ENCODE measurements around the gene INO80C.
"Not testable (repeated sequence)": the region's sequence is repeated elsewhere in the genome, so short reads cannot be mapped to it uniquely, and the experiment has no call there.

The INO80C gene

DNA sequence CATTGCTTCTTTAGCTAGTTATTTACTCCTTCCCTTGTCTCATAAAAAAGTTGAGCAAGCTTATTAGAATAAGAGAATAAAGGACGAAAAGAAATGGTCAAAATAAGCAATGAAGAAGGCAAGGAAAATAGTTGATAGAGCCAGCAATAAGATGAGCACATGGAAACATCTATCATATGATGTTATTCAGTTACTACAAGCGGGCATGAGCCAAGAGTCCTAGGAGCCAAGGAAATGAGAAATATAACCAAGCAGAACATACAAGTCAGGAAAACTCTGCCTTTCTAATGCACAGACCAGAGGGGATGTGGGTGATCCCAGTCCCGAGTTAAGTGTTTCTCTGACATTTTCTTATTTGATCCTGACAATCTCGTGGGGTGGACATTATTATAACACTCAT, 33.9 kb downstream of the INO80C start:
- DNase-seq: no peak

DNA sequence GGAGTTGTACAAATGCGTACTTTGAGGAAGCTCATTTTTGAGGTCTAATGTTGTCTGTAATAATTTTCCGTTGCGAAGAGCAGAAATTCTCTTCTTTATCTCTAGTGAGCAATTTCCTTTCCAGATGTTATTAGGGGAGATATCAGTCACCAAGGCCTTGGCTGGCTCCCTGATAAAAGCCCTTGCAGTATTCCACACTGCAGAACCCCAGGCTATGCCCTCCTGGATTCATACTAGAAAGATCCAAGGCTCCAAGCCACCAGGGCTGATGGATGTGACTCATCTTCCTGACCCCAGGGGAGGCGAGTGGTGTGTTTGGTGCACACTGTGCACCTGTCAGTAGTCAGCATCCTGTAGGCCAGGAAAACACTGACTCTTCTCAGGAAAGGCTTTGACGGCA, 34.7 kb downstream of the INO80C start:
- no peak for DNase-seq

DNA sequence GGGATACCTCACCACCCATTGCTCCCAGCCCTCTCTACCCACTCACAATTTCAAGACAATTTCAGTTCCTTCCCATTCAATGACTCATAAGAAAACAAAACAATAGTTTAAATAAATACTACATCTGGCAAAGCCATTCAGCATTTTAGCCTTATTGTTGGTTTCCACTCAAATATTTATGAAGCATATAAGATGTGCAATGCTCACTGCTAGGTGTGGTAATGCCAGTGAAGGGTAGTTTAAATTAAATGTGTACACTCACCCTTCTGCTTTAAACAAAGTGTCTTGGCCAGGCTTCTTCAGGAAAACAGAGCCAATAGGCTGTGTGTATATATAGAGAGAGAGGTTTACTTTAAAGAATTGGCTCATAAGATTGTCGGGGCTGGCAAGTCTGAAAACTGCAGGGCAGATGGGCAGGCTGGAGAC, 37.0 kb downstream of the INO80C start:
- no peak for DNase-seq

DNA sequence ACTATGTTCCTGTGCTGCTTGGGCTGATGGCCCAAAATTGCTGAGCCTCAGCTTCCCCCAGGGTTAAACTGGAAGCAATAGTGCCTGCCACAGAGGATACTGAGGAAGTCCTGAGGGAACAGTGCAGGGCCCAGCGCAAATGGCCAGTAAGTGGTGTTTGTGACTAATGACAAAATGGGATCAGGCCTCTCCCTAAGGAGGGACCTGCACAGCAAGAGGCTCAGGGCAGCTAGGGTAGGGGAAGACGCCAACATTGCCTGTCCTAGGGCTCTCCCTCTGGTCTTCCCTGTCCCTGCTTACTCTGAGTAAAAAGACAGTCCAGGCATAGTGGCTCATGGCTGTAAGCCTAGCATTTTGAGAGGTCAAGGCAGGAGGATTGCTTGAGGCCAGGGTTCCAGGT, 37.8 kb downstream of the INO80C start:
- DNase-seq: no peak

DNA sequence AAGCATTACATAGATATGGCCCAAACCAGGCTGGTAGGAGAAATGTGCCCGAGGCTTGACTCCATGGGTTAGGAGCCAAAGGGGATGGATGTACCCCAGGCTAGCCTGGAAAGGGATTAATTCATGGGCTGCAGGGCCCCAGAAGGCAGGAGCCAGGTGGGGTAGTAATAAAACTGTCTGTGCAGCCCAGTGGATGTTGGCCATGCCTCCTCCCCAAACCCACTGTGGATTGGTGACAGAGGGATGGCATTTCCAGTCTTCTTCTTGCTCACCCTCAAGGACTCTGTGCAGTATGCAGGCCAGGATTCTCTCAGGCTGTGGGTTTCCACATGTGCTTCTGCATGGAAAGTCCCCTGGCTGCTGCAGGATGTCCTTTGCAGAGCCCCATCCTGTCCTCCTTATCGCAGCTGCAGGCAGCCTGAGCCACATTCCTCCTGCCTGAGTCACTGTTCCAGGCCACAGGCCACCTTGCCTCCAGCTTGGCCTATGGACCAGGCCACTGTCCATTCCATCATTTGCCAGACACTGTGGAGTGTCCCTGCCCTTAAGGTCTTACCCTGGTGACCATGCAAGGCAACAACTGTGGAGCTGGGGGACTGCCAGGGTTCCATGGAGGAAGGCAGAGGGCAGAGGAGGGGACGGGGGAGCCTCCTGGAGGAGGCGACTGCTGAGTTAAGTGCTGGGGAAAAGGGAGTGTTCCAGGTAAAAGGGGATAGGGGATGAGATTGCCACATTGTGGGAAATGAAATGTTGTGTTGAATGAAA, 38.9 kb downstream of the INO80C start:
- no peak for DNase-seq

DNA sequence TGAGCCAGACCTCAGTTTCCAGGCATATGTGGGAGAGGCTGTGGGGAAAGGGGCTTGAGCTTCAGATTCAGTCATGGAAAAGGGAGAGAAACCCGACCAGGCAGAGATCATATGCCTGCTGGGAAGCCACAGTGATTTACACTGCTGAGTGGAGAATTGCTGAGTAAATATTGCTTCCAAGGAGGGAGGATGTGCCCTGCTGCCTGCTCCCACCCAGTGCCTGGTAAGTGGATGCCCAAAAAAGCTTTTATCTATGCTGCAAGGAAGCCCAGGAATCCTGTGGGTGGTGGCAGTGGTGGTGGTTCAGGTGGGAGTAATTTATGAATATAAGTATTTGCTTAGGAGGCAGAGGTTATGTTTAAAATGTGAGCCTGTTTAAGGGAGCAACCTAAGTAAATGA, 39.5 kb downstream of the INO80C start:
- DNase-seq: peak in 1 of 56 donors; percentile 23

DNA sequence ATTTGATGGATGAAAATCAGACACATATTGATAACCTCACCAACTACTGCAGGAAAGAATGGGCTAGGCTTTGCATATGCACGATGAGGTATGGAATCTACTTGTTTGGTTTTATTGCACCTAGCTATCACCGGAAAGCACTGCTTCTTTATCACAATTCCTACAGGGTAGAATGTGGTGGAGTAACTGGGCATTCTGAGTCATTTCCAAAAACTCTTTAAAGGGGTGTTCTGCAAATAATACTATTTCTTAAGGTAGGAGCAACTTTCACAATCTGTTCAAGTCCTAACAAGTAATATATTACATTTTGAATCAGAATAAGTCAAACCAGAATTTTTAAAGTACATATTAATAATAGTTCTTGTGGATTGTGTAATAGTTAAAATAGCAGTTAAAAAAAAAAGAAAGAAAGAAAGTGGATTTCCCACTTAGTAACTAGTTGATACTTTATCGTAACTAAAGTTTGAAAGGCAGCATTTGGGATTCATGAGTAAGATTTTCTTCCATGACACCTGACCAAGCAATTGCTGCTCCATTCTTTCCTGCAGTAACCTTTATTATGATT, 40.5 kb downstream of the INO80C start:
- DNase-seq: no peak

DNA sequence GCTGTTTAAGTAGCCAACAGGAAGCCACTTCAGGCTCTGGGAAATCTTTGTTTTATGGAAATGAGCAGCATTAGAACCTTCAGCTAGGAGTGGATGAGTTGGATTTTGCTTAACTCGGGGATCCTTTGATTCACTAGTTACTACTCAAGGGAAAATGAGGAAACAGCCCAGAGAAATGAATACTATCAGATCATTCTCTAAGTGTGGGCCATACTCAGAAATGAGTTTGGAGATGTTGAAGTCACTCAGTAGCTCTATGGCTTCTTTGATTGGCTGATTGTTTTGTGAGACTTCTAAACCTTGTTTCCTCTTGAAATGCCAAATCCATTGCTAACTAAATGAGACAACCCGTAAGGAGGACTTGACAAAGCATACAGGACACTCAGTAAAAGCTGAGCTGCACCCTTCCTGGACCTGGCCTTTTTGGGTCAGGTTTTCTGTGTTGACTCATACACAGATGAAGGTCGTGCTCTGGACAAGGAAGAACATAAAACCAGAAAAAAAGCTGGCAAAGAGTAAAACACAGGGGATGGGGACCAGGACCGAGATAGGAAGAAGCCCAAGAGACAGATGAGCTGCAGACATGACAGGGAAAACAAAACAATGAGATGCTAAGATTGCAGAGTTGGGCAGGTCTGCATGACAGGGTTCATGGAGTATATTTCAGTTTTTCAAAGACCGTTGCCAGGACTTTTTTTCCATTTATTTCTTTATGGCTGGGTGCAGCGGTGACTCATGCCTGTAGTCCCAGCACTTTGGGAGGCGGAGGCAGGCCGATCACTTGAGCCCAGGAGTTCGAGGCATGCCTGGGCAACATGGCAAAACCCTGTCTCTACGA, 41.6 kb downstream of the INO80C start:
- no peak for DNase-seq

DNA sequence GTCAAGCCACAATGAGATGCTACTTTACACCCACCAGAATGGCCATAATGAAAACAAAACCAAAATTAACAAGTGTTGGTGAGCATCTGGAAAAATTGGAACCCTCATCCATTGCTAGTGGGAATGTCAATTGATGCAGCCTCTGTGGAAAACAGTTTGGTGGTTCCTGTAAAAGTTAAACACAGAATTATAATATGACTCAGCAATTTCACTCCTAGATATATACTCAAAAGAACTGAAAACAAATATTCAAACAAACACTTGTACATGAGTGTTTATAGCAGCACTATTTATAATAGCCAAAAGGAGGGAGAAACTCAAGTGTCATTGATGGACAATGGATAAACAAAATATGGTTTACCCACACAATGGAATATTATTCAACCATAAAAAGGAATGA, 43.0 kb downstream of the INO80C start:
- DNase-seq: no peak

DNA sequence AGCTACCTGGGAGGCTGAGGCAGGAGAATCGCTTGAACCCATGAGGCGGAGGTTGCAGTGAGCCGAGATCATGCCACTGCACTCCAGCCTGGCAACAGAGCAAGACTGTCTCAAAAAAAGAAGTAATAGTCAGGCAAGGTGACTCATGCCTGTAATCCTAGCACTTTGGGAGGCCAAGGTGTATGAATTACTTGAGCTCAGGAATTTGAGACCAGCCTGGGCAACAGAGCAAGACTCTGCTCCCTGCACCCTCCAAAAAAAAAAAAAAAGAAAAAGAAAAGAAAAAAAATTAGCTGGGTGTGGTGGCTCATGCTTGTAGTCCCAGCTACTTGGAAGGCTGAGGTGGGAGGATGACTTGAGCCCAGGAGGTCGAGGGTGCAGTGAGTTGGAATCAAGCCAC, 44.7 kb downstream of the INO80C start:
- DNase-seq: not testable (repeated sequence)

DNA sequence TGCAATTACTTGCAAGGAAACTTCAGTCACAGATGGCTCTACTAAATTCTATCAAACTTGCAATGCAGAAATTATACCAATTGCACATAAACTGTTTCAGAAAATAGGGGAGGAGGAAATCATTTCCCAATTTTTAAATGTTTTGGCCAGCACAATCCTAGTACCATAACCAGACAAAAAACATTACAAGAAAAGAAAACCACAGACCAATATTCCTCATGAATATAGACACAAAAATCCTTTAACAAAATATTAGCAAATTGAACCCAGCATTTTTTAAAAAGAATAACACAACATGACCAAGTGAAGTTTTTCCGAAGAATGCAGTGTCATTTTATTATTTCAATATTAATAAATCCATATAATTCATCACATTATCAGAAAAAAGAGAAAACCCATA, 45.8 kb downstream of the INO80C start:
- DNase-seq: no peak

DNA sequence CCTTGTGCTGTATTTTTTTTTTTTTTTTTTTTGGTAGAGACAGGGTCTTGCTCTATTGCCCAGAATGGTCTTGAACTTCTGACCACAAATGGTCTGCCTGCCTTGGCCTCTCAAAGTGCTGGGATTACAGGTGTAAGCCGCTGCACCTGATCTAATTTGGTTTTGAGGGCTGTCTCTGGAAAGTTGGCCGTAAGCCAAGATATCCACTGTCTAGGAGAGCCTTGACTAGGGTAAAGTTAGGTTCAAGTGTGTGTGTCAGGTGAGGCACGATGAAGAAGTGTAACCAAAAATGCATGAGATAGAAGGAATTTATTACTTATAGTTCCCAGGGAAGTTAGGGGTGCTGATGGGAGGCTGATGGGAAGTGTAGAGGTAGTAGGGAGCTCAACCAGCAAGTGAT, 46.7 kb downstream of the INO80C start:
- no peak for DNase-seq

DNA sequence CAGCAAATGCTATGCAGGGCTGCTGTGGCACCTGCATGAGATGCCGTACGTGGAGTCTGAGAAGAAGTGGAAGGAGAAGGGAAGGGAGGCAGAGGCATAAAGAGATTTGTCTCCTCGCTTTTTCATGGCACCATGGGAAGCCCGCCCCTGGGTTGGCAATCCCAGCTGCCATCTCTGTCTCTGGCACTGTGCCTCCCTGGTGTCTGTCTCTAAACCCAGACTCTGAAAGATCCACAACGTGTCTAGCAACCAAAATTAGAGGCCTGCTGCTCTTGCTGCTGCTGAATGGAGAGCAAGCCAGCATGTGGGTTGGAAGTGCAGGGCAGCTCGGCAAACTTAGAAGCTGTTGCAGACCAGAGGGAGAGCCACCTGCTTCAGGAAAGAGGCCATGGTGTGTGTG, 53.1 kb downstream of the INO80C start:
- DNase-seq: peak in 29 of 56 donors; percentile 4 to 63 (median 20)

DNA sequence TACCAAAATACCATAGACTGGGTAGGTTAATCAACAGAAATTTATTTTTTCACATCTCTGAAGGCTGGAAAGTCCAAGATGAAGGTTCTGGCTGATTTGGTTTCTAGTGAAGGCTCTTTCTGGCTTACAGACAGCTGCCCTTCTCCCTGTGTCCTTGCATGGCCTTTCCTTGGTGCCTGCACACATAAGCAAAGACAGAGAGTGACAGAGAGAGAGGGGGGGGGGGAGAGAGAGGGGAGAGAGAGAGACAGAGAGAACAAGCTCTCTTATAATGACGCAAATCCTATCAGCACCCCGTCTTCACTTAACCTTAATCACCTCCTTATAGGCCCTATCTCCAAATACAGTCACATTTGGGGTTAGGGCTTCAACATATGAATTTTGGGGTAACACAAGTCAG, 53.9 kb downstream of the INO80C start:
- no peak for DNase-seq

DNA sequence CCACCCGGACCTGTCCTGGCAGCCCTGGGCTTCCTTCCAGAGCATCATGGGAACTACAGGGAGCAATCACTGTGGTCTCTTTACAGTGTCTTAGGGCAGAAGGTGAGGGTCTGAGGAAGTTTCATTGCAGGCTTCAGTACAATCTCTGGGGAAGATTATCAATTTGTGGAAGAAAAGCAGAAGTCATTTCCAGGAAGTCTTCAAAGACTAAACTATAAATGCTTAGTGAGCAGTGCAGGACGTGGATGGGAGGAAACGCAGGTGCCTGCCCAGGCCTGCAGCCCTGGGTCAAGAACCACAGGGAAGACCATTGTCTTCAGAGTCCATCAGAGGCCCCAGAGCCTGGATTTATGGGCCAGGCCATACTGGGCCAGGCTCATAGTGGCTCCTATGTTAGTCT, 54.3 kb downstream of the INO80C start:
- no peak for DNase-seq

DNA sequence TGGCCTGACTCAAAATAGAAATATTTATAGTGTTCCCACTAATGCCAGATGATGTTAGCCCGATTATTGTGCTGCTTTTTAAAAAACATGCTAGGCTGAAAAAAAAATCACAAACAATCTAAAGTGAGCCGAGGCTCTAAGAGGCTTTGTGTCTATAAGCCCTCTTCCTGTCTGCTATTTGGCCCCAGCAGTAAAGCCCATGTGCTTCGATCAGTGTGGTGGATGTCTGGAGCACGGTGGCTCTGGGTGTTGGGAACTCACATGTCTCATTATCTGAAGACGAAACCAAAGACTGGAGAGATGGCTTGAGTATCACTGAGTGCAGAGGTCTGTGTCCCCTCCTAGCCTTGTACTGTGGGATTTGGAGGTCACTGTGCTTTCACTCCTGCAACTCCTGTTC, 55.1 kb downstream of the INO80C start:
- DNase-seq: no peak

DNA sequence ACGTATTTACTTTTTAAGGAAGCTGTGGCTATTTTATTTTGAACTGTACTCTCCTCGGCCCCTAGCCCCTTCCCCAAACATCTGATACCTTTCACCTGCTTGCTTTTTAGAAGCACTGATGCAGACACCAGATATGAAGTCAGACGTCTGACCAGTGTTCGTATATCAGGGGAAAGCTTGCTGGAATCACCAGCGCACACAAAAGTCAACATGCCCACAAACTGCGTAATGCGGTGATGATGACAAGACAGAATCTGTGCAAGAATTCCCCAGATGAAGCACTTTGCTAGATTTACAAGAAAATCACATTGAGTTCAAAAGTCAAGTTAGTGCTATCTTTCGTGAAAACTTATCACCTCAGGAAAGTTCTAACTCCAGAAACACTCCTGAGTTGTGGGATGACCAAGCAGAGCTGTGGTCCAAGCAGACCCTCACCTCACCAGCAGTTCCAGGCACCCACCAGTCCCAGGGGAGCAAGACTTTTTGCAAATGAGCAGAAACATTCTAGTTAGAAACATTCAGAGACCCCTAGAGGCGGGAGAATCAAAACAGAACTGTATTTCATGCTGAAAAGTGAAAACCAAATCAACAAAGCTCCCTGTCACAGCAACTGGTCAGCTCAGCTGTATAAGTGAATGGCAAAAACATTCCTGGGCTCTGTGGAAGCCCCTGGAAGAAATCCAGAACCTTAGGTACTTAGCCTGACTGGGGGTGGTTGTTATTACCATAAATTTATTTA, 55.7 kb downstream of the INO80C start:
- DNase-seq: no peak

DNA sequence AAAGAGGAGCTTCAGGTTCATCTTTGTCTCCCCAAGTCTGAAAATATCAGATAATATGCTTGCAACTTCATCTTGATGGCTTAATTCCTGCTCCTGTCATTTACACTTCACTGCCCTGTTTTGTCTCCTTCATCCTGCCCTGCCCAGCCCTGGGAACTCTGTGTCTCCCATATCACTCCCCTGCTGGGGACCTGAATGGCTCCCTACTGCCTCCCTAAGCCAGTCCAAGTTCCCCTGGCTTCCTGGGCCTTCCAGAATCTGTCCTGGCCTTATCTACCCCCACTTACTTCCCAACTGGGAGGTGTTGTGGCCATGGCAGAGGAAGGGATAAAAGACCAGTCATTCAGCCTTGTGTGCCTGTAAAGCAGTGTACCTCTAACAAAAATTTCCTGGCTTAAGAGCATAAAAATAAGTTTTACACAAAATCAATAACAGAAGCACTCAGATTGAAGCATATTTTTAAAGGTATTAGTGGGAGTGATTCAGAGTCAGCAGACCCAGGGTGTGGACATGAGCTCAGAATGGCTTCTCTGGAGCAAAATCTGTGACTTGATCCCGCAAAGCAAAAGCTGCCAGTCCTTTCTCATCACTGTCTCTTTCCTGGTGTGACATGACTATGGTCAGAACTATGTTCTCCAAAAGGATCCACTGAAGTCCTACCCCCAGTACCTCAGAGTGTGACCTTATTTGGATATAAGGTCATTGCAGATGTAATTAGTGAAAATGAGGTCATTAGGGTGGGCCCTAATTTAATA, 59.1 kb downstream of the INO80C start:
- DNase-seq: no peak

DNA sequence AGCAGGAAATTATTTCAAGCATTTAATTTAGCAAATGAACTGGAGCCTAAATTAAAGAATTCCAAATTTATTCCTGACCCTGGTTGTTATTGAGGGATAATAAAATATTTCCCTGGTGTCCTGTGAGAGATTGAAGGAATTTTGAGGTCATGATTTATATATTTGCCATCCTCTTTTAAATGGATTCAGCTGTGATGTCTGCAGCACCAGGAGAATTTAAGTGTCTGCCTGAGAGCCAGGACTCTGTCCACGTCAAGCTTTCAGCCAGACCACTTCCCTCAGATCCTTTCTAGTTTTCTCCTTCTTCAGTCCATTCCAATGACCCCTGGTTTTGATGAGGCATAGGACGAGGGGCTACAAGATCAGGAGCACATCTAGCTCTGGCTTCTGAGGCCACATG, 59.9 kb downstream of the INO80C start:
- DNase-seq: no peak

DNA sequence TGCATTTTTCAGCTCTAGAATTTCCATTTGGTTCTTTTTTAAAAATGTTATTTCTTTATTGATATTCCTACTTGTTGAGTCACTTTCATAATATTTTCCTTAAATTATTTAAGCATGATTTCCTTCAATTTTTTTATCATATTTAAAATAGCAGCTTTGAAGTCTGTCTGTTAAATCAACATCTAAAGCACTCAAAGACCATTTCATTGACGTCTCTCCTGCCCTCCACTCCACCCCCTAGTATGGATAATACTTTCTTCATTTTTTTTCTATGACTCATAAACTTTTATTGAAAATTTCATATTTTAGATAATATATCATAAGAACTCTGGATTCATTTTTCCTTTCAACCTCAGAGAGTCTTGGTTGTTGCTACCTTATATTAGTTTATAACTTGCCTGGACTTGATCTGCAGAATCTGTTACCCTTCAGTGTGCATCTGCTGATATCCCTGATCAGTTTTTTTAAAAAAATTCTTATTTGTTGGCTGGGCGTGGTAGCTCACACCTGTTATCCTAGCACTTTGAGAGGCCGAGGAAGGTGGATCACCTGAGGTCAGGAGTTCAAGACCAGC, 61.6 kb downstream of the INO80C start:
- no peak for DNase-seq

DNA sequence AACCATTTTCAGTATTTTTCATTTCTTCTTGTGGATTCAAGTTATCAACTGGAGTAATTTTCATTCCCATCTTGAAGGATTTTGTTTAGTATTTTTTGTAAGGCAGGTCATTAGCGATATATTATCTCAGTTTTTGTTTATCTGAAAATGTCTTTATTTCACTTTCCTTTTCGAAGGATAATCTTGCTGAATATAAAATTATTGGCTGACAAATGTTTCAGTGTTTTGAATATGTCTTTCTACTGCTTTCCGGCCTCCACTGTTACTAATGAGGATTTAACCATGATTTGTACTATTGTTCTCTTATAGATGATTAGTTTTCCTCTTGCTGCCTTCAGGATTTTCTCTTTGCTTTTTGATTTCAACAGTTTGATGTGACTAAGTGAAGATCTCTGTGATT, 62.4 kb downstream of the INO80C start:
- no peak for DNase-seq

Data from nucleus accumbens (tissue), 56 donors.